Hematopoietic multipotent progenitor cell treated with erythropoietin and hydrocortisone succinate and interleukin-3 and kit ligand, for 8 days (in vitro differentiated cells): Measurements from ENCODE around the gene HCRTR2.
A peak's percentile ranks its signal among the peaks of the same experiment; 100 is the strongest.
"Not testable (repeated sequence)": the region's sequence is repeated elsewhere in the genome, so short reads cannot be mapped to it uniquely, and the experiment has no call there.

ENCODE experiments used
- DNase-seq: peaks from one replicate; pipeline ENCODE4 v3.0.0-alpha.2; 2015

HCRTR2 gene

GRCh38 chr6:55220961-55221360 lies 46.6 kb downstream of the HCRTR2 start:
- DNase-seq = no peak

DNA sequence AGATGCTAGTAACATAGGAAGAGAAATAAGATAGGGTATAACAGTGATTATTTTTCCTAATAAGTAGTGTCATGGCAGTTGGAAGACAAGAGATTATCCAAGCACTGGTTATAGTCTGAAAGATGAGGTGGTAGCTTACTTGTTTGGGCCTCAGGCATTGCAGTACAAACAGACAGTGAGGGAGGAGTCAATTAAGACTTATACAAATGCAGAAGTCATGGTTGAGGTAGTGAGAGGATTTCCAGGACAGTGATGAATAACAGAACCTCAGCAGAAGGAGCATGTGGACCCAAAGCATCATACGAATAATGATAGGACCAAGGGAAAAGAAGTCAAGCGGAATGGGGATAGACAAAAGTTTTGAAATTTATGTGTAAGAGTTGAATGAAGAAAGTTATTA lies 53.5 kb downstream of the HCRTR2 start:
- no peak for DNase-seq

DNA sequence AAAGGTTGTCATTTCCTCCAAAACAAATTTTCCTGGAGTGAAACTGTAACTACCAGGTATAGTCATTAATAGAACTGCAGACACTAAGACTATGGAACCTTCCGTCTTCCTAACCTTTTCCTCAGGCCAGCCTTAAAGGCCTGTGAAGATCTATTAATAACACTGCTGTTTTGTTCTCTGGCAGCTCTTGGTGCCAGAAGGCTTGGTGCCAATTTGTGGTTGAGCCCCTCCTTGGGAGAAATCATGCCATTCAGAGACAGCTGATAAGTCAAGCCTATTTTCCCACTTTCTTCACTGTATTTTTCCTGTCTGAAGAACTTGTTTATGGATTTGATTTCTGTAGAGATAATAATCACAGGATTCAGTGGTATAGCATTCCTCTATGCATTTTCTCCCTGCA lies 64.8 kb downstream of the HCRTR2 start:
- DNase-seq = no peak

- DNase-seq = peak; percentile 14
Measured at GRCh38 chr6:55240975-55241605, 66.8 kb downstream of the HCRTR2 start.

- DNase-seq = no peak
Measured at GRCh38 chr6:55250400-55250799, 76.1 kb downstream of the HCRTR2 start.

DNA sequence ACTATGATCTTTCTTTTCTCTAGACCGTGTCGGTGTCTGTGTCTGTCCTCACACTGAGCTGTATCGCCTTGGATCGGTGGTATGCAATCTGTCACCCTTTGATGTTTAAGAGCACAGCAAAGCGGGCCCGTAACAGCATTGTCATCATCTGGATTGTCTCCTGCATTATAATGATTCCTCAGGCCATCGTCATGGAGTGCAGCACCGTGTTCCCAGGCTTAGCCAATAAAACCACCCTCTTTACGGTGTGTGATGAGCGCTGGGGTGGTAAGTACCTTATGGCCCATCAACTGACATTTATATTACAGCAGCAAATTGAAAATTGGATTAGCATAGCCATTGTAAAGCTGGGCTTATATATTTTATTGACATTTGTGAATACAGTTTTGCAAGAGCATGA lies 80.8 kb downstream of the HCRTR2 start:
- no peak for DNase-seq

GRCh38 chr6:55260181-55260580 lies 85.9 kb downstream of the HCRTR2 start:
- no peak for DNase-seq

DNA sequence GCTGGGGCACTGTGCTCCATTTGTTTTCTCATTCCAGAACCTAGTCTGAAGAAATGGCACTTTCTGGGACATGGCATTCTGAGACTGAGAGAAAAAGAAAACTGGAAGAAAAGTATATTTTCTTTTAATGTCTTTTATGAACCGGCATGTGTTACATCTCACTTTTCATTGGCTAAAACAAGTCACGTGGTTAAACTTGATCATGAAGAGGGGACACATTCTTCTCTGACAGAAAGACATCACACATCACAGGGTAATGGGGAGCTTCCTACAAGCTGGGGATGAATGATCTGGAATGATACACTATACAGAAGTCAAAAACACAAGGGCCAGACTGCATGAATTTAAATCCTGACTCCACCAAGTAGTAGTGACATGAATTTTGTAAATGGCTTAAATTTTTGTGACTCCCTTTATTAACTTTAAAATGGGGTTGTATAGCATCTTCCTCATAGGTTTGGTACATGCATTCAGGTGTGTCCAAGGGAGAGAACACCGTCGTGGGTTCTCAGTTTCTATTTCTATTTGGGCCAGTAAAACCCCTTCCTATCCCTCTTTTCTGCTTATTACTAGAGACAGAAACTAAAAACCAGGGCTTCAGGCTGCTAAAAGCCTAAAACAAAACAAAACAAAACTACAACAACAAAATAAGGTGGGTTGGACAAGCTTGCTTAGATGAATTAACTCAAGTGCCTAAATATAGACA lies 91.2 kb downstream of the HCRTR2 start:
- DNase-seq = no peak

GRCh38 chr6:55266896-55267295 lies 92.6 kb downstream of the HCRTR2 start:
- DNase-seq = no peak

DNA sequence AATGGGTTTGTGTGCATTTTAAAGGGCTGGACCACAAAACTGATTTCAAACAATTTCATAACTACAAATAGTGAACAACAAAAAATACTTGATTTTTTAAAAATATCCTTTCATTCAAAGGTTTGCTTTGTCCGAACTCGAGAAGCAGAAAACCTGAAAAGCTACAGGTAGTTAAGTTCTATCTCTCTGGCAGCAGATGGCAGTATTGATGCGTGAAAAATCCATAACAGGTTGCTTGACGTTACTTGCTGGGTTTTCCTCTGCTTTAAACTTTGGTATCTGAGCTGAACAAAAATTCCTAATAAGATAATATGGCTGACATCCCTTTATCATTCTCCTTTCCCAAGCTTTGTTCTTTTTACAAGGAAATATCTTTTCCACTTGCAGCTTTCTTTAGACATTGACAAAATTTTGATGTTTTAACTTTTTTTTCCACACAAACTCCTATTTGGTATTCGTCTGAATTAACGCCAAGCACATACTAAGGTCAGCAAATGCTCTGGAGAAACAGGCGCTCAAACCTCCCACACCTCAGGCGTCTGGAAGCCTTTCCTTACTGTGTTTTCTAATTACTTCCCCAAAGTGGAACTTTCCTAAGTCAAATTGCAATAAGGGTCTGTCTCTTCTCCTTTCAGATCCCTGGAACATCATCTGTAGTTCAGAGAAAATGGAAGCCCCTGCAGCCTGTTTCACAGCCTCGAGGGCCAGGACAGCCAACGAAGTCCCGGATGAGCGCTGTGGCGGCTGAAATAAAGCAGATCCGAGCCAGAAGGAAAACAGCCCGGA lies 102.6 kb downstream of the HCRTR2 start:
- peak; percentile 43 for DNase-seq

DNA sequence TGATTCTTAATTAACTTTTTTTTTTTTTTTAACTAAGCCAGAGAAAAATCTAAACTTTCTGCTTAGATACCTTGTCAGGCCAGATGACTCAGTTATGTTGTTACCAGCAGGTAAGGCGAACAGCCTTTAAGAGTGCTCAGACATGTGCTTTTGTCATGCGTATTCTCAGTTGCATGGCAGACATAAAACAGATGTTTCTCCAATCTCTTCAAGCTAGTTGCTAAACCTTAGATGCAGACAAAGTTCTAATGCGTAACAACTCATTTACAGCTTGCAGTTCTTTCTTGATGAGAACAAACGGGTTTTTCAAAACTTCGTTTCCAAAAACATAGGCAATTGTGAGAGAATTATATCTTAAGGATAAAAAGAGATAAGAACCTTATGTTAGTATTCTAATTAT lies 103.3 kb downstream of the HCRTR2 start:
- DNase-seq = no peak

GRCh38 chr6:55281215-55281614 lies 106.9 kb downstream of the HCRTR2 start:
- DNase-seq = no peak

DNA sequence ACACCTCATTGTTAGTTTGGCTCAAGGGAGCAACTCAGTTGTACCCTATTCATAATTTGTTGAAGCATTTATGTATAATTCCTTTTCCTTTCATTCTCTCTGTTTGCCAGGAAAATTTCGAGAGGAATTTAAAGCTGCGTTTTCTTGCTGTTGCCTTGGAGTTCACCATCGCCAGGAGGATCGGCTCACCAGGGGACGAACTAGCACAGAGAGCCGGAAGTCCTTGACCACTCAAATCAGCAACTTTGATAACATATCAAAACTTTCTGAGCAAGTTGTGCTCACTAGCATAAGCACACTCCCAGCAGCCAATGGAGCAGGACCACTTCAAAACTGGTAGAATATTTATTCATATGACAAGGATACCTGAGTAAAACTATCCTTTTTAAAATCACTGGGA lies 107.8 kb downstream of the HCRTR2 start:
- no peak for DNase-seq

- no peak for DNase-seq
Measured at GRCh38 chr6:55286824-55287223, 112.5 kb downstream of the HCRTR2 start.

GRCh38 chr6:55290736-55291135 lies 116.4 kb downstream of the HCRTR2 start:
- DNase-seq = no peak

- DNase-seq = peak; percentile 20
Measured at GRCh38 chr6:55293116-55293515, 118.8 kb downstream of the HCRTR2 start.

DNA sequence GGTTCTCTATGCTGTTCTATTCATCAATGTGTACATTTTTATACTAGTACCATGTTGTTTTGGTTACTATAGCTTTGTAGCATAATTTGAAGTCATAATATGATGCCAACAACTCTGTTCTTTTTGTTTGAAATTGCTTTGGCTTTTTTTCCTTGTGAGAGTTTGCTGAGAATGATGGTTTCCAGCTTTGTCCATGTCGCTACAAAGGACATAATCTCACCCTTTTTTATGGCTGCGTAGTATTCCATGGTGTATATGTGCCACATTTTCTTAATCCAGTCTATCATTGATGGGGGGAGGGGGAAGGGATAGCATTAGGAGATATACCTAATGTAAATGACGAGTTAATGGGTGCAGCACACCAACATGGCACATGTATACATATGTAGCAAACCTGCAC lies 122.9 kb downstream of the HCRTR2 start:
- not testable (repeated sequence) for DNase-seq

DNA sequence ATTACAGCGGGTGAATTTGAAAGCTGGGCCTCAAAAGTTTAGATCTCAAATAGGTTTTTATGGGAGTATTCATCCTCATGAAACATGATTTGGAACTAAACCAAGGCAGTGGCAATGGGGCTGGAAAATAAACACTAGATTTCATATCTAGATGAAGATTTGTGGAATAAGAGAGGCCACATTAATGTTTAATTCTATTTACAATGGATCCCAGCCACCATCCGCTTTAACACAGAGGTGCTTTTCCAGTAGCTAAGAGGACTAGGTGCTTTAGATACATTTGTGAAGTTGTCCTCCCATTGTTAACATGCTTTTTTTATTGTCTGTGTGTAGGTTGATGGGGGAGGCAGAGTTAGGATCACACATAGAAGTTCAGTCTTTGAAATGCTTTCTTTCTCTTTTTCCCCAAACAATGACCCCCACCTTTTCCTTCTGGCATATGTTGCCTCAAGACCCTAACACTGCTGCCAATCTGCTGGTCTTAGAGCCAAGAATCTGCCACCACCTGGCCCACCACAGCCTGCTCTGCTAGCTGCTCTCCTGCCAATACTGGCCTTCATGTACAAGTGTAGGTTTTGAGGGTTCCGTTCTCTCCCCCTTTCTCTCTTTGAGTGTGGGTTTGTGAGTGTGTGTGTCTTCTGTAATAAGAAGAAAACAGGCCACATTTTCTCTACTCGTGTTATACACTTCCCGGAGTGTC lies 125.1 kb downstream of the HCRTR2 start:
- no peak for DNase-seq

- DNase-seq = no peak
Measured at GRCh38 chr6:55304747-55305146, 130.4 kb downstream of the HCRTR2 start.

DNA sequence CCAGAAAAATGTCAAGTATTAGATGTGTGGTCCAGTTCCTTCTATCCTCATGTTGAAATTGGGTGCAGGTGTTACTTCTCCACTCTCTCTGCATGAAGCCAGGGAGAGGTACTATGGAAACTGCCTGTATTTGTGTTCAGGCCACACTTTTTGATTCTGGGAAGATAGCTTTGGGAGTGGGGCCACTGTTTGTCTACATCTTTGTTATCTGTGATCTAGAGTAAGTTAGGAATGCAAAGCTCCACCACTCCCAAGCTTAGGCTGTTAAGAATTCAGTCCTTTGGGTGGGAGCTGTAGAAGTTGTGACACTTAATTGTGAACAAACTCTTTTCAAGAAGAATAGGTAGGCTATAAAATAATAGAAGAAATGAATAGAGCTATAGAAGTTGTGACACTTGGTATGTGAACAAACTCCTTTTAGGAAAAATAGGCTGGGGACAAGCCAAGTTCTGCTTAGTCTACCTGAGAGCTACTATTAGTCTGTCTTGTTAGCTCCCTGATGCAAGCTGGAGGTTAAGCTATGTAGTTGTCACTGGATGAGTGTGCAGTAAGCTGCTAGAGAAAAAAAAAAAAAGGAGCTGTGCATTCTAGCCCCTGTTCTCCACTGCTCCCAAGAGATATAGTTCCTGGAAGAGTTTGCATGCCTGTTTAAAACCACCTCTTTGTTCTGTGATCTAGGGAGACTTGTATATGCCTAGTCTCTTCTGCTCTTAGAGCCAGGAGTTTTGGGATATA lies 145.8 kb downstream of the HCRTR2 start:
- no peak for DNase-seq

- no peak for DNase-seq
Measured at GRCh38 chr6:55320696-55321086, 146.4 kb downstream of the HCRTR2 start.

- no peak for DNase-seq
Measured at GRCh38 chr6:55327169-55327568, 152.9 kb downstream of the HCRTR2 start, which contains the start of gene GFRAL. Gene GFRAL, plus strand, starts transcription at chr6:55327469. Its CDS starts 86 bp downstream, at chr6:55327555.
